HepG2 (cell line): Measurements from ENCODE around the gene MAN1B1.

Source experiments
- CHD4 ChIP-seq: fragments of 200-600 bp; sonication (generic); IDR thresholded peaks from 2 replicates; pipeline ENCODE4 v1.7.0; 2017; ENCODE audit warnings: mild to moderate bottlenecking, low read length, borderline replicate concordance
- GFI1 ChIP-seq: sonication (generic); formaldehyde crosslinking; IDR thresholded peaks from 2 replicates; pipeline ENCODE4 v1.5.0; 2020; ENCODE audit warnings: missing genetic modification reagents, mild to moderate bottlenecking, borderline replicate concordance
- ZNF619 ChIP-seq: sonication (generic); formaldehyde crosslinking; IDR thresholded peaks from 2 replicates; pipeline ENCODE4 v1.4.0; 2020; ENCODE audit warnings: mild to moderate bottlenecking, missing genetic modification reagents

GRCh38 chr9:137052998-137053943 lies 33.5 kb upstream of the MAN1B1 start:
- TF ChIP-seq GFI1 (CRISPR knock-in tag) (no peak; the same call in 1 of the 2 replicates), CHD4 (no peak), ZNF619 (no peak)
